Measurements from ENCODE around the gene POLR2E.
A peak's percentile ranks its signal among the peaks of the same experiment; 100 is the strongest.

DNA sequence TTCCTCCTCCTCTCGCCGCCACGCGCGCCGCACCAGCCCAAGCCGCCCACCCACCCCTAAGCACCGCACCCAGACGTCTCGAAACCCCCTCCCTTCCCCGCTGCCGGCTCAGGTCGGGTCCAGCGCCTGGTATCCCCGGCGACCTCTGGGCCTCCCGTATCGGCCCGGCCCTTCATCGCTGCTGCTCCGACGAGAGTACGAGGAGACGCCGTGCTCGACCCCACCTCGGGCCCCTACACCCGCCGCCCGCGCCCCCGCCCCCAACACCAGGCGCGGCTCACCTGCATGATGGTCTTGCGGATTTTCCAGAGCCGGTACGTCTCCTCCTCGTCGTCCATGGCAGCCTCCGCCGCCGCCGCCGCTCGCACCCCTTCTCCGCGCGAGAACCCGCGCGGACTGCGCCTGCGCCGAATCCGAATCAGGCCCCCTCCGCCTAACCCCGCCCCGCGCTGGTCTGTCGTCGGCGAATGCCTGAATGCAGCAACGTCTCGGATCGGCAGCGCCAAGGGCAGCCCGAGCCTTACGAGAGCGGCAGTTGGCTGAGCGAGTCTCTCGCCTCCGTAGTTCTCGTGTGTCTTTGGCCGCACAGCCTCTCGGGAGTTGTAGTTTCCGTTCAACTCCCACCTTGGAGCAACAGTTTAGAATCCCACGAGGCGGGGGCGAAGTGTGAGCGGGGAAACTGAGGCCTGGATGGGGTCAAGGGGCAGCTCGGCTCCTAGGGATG is at the start of gene POLR2E:
- TF ChIP-seq CTCF (IDR thresholded peaks at IDR 0.05 in 4 of 5, conservative IDR thresholded peaks at IDR 0.05 in 1 of 5) (no peak), POLR2A (IDR thresholded peaks at IDR 0.05) (peak; percentile 88 to 92)
